Hepatocyte (in vitro differentiated cells): ENCODE results near the gene SDCBP2. TPM values are rescaled to one million over a fixed set of nuclear protein-coding genes. Genes with fewer than 3 reads are reported as not detected.

Experiments
- DNase-seq: peaks from one replicate; pipeline ENCODE4 v3.0.0-alpha.2; 2016; ENCODE audit warnings: low spot score
- H2AFZ ChIP-seq: fragments of 200-600 bp; sonication (generic); 2 replicates; pipeline ENCODE4 v1.6.0; 2016; ENCODE audit warnings: antibody characterized with exemption, mild to moderate bottlenecking
- H3K27ac ChIP-seq: fragments of 200-600 bp; sonication (generic); 2 replicates; pipeline ENCODE4 v1.5.1; 2016; ENCODE audit warnings: mild to moderate bottlenecking
- H3K27me3 ChIP-seq: fragments of 200-600 bp; sonication (generic); 2 replicates; pipeline ENCODE4 v1.6.1; 2016
- H3K36me3 ChIP-seq: fragments of 200-600 bp; sonication (generic); replicated peaks from 2 replicates; pipeline ENCODE4 v1.5.1; 2016; ENCODE audit warnings: low read depth; ENCODE audit not compliant: insufficient read depth
- H3K4me1 ChIP-seq: fragments of 200-600 bp; sonication (generic); 2 replicates; pipeline ENCODE4 v1.5.1; 2016; ENCODE audit warnings: mild to moderate bottlenecking, moderate library complexity; ENCODE audit not compliant: insufficient read depth
- H3K4me2 ChIP-seq: fragments of 200-600 bp; sonication (generic); 2 replicates; pipeline ENCODE4 v1.6.0; 2016
- H3K4me3 ChIP-seq: fragments of 200-600 bp; sonication (generic); 2 replicates; pipeline ENCODE4 v1.5.1; 2016; ENCODE audit warnings: mild to moderate bottlenecking
- H3K79me2 ChIP-seq: fragments of 200-600 bp; sonication (generic); 2 replicates; pipeline ENCODE4 v1.6.0; 2017; ENCODE audit warnings: mild to moderate bottlenecking
- H3K9me2 ChIP-seq: fragments of 200-600 bp; sonication (generic); replicated peaks from 2 replicates; pipeline ENCODE4 v1.6.0; 2017; ENCODE audit warnings: mild to moderate bottlenecking; ENCODE audit not compliant: insufficient read depth
- H3K9me3 ChIP-seq: fragments of 200-600 bp; sonication (generic); 2 replicates; pipeline ENCODE4 v1.5.1; 2016; ENCODE audit warnings: low read depth, mild to moderate bottlenecking
- H4K20me1 ChIP-seq: fragments of 200-600 bp; sonication (generic); 2 replicates; pipeline ENCODE4 v1.6.0; 2016; ENCODE audit warnings: mild to moderate bottlenecking; ENCODE audit not compliant: insufficient read depth, poor library complexity, severe bottlenecking
- CTCF ChIP-seq: fragments of 200-600 bp; sonication (generic); IDR thresholded peaks from 2 replicates; pipeline ENCODE4 v1.5.1; 2016; ENCODE audit warnings: antibody characterized with exemption, mild to moderate bottlenecking; ENCODE audit not compliant: poor library complexity
- EZH2 ChIP-seq: fragments of 200-600 bp; sonication (generic); IDR thresholded peaks from 2 replicates; pipeline ENCODE4 v1.6.1; 2016; ENCODE audit warnings: antibody characterized with exemption, mild to moderate bottlenecking, borderline replicate concordance
- EZH2phosphoT487 ChIP-seq: fragments of 200-600 bp; sonication (generic); IDR thresholded peaks from one replicate; pipeline ENCODE4 v1.6.1; 2018; ENCODE audit warnings: antibody characterized with exemption, mild to moderate bottlenecking, low read depth, moderate library complexity; ENCODE audit not compliant: unreplicated experiment, severe bottlenecking
- WGBS: methylation state at CpG from one replicate; pipeline ENCODE4 v1.1.6; 2016; ENCODE audit warnings: low lambda C conversion rate; ENCODE audit errors: missing lambda C conversion rate; 5-methylcytosine and 5-hydroxymethylcytosine counted together
- polyA plus RNA-seq: library from polyadenylated mRNA; unstranded; fragments of >200 nt; fragmentation: Nextera tagmentation; extraction: Ambion mirVana; gene quantifications from 2 replicates; pipeline ENCODE4 v1.2.1, GENCODE V29; 2016
- total RNA-seq: library from RNA; depleted of rRNA; stranded (reverse); fragments of >200 nt; gene quantifications from 2 replicates; pipeline ENCODE4 v1.2.3, GENCODE V29; 2014

The SDCBP2 gene
- total and polyA plus RNA-seq, 2 experiments from 2014 or later: 64.1 to 83.3 TPM

DNA sequence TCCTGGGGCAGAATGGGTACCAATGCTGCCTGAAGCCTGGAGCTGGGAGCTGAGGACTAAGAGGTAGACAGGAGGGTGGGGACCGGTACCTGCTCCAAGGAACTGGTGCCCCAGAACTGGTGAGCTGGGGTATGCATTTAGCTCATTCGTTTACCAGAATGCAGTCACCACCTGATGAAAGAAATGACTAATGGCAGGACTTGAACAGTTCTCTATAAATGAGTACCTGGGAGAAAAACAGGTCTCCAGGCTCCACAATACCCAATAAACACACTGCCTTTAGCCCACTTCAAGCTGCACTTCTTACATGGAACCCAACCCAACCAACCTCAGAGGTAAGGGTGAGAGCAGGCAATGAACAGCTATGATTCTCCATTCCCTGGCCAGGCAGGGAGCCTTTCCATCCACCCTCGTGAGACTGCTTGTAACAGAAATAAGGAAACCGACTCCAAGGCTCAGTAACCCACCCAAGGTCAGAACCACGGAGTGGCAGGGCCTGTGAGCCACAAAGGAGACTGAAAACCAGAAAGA lies 48.5 kb upstream of the SDCBP2 start:
- DNase-seq: no peak
- H3K79me2 ChIP-seq: peaks cover 98% of the 10 kb centered on the region
- H3K27me3 ChIP-seq: no peaks in the 10 kb centered on the region
- H3K4me3 ChIP-seq: no peak overlapping the region
- no peak overlapping the region for H2AFZ ChIP-seq
- H3K27ac ChIP-seq: peak overlapping the region; percentile 22
- H3K36me3 ChIP-seq: no peaks in the 10 kb centered on the region
- no peak overlapping the region for H3K4me2 ChIP-seq
- no peaks in the 10 kb centered on the region for H3K9me3 ChIP-seq
- H3K9me2 ChIP-seq: no peaks in the 10 kb centered on the region
- H3K4me1 ChIP-seq: peaks cover 12% of the 10 kb centered on the region
- peaks cover 66% of the 10 kb centered on the region for H4K20me1 ChIP-seq
- 83% methylated on average over 5 of the region's 5 CpGs for WGBS
- TF ChIP-seq EZH2 (no peak), CTCF (no peak), EZH2phosphoT487 (no peak)

- no peaks in the 10 kb centered on the region for H3K36me3 ChIP-seq
- H3K4me1 ChIP-seq: peaks cover 5% of the 10 kb centered on the region
- no peak overlapping the region for H3K4me2 ChIP-seq
- peaks cover 59% of the 10 kb centered on the region for H4K20me1 ChIP-seq
- TF ChIP-seq EZH2 (no peak), CTCF (no peak), EZH2phosphoT487 (no peak)
- H3K9me3 ChIP-seq: no peaks in the 10 kb centered on the region
- no peak overlapping the region for H3K27ac ChIP-seq
- H3K9me2 ChIP-seq: no peaks in the 10 kb centered on the region
- no peak overlapping the region for H3K4me3 ChIP-seq
- no peak for DNase-seq
- peaks cover 92% of the 10 kb centered on the region for H3K79me2 ChIP-seq
- no peaks in the 10 kb centered on the region for H3K27me3 ChIP-seq
- WGBS: 85% methylated on average over 7 of the region's 7 CpGs
- no peak overlapping the region for H2AFZ ChIP-seq
Observed at GRCh38 chr20:1376408-1377270, 47.7 kb upstream of the SDCBP2 start.

DNA sequence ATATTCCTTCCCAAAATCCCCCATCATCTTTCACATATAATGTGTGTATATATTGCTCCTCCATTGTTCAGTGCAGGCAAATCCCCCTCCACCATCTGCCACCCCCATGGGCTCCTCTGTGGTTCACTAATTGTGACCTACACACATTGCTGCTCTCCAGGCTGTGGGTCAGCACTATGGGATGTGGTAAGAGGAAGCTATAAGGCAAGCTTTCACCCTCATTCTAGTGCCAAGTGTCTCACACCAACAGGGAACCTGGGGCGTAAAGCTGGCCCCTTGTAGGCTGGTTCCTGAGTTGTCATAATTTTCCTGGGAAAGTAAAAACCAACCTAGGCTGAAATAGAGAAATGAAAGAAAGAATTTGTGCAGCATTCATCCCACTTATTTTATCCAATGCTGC lies 47.1 kb upstream of the SDCBP2 start:
- no peaks in the 10 kb centered on the region for H3K36me3 ChIP-seq
- no peaks in the 10 kb centered on the region for H3K9me2 ChIP-seq
- H2AFZ ChIP-seq: no peak overlapping the region
- H3K4me1 ChIP-seq: no peaks in the 10 kb centered on the region
- 92% methylated on average over 1 of the region's 1 CpG for WGBS
- H3K4me3 ChIP-seq: no peak overlapping the region
- peaks cover 52% of the 10 kb centered on the region for H4K20me1 ChIP-seq
- no peaks in the 10 kb centered on the region for H3K27me3 ChIP-seq
- H3K4me2 ChIP-seq: no peak overlapping the region
- peaks cover 86% of the 10 kb centered on the region for H3K79me2 ChIP-seq
- no peak overlapping the region for H3K27ac ChIP-seq
- TF ChIP-seq EZH2 (no peak), CTCF (no peak), EZH2phosphoT487 (no peak)
- H3K9me3 ChIP-seq: no peaks in the 10 kb centered on the region
- no peak for DNase-seq
